Tibial nerve (tissue), 4 donors: ENCODE results near the gene IMMP1L. TPM values are rescaled to one million over a fixed set of nuclear protein-coding genes. Genes with fewer than 3 reads are reported as not detected.

Experiments
- DNase-seq, 2 donors: peaks; one replicate each; pipeline ENCODE4 v3.0.0-alpha.2; 2019; ENCODE audit warnings: low spot score in 2 of 2
- H3K27ac ChIP-seq, 4 donors: fragments of 200-600 bp; sonication (generic) in 3 of 4; one replicate each; pipeline ENCODE4 v1.5.1; 2017 to 2019; ENCODE audit warnings: mild to moderate bottlenecking in 1 of 4
- H3K27me3 ChIP-seq, 2 donors: fragments of 200-600 bp; sonication (generic) in 1 of 2; one replicate each; pipeline versions ENCODE4 v1.5.1 to v1.6.0; 2017 to 2019
- H3K36me3 ChIP-seq, 3 donors: fragments of 200-600 bp; sonication (generic); one replicate each; pipeline ENCODE4 v1.5.1; 2018 to 2019
- H3K4me1 ChIP-seq, 4 donors: fragments of 200-600 bp; sonication (generic) in 3 of 4; one replicate each; pipeline ENCODE4 v1.5.1; 2017 to 2019
- H3K4me3 ChIP-seq, 4 donors: fragments of 200-600 bp; sonication (generic) in 3 of 4; one replicate each; pipeline ENCODE4 v1.5.1; 2017 to 2019; ENCODE audit warnings: mild to moderate bottlenecking in 1 of 4, moderate library complexity in 1 of 4
- H3K9me3 ChIP-seq, 4 donors: fragments of 200-600 bp; sonication (generic) in 3 of 4; one replicate each; pipeline ENCODE4 v1.5.1; 2017 to 2019
- CTCF ChIP-seq, 5 experiments: fragments of 200-600 bp in 3 of 5; fragments of 450-650 bp in 2 of 5; sonication (generic) in 3 of 5; IDR thresholded peaks; one replicate each; pipeline ENCODE4 v1.5.1; 2016 to 2019; ENCODE audit warnings: antibody characterized with exemption in 5 of 5, mild to moderate bottlenecking in 3 of 5, moderate library complexity in 2 of 5
- EP300 ChIP-seq, 2 donors: sonication (generic); formaldehyde crosslinking; IDR thresholded peaks; one replicate each; pipeline ENCODE4 v1.6.1; 2017; ENCODE audit warnings: antibody characterized with exemption in 2 of 2, mild to moderate bottlenecking in 1 of 2
- POLR2A ChIP-seq, 2 donors: fragments of 450-650 bp; IDR thresholded peaks; one replicate each; pipeline ENCODE4 v1.6.1; 2017; ENCODE audit warnings: antibody characterized with exemption in 2 of 2, mild to moderate bottlenecking in 2 of 2, moderate library complexity in 2 of 2
- WGBS, 2 donors: methylation state at CpG; one replicate each; pipeline ENCODE4 v1.1.5; 2018; 5-methylcytosine and 5-hydroxymethylcytosine counted together
- total RNA-seq, 4 donors: library from RNA; depleted of rRNA; stranded (reverse); fragments of >200 nt; gene quantifications; one replicate each; pipeline ENCODE4 v1.1.0, GENCODE V29; 2016

IMMP1L gene
- total RNA-seq, 4 donors from 2014 or later = 22.5 to 119 (median 37.5) TPM

GRCh38 chr11:31397239-31397834 lies 112.1 kb downstream of the IMMP1L start:
- H3K4me3 ChIP-seq = no peak overlapping the region
- no peak for DNase-seq
- H3K4me1 ChIP-seq = no peaks in the 10 kb centered on the region
- peaks cover 0 to 24% (median 0%) of the 10 kb centered on the region in 3 donors for H3K36me3 ChIP-seq
- peaks cover 0 to 20% (median 4%) of the 10 kb centered on the region in 4 donors for H3K9me3 ChIP-seq
- 52 to 53% methylated on average over 5 of the region's 5 CpGs for WGBS, 2 donors
- H3K27ac ChIP-seq = no peak overlapping the region
- peak in 2 of 5 experiments; percentile 21 to 33 for TF ChIP-seq CTCF (IDR thresholded peaks at IDR 0.05)
- no peak for TF ChIP-seq POLR2A (IDR thresholded peaks at IDR 0.05)
- H3K27me3 ChIP-seq = no peaks in the 10 kb centered on the region

GRCh38 chr11:31387379-31387778 lies 122.0 kb downstream of the IMMP1L start:
- no peak overlapping the region for H3K27ac ChIP-seq
- no peak for DNase-seq
- H3K36me3 ChIP-seq = peaks cover 0 to 2% (median 0%) of the 10 kb centered on the region in 3 donors
- no peak for TF ChIP-seq POLR2A (IDR thresholded peaks at IDR 0.05)
- no peak overlapping the region for H3K4me3 ChIP-seq
- WGBS, 2 donors = 59 to 60% methylated on average over 2 of the region's 2 CpGs
- H3K4me1 ChIP-seq = no peaks in the 10 kb centered on the region
- H3K9me3 ChIP-seq = peaks cover 0 to under 1% (median 0%) of the 10 kb centered on the region in 4 donors
- no peaks in the 10 kb centered on the region for H3K27me3 ChIP-seq

GRCh38 chr11:31383116-31383515 lies 126.3 kb downstream of the IMMP1L start:
- Histone ChIP-seq H3K36me3 (peaks cover 0 to 8% (median 0%) of the 10 kb centered on the region in 3 donors), H3K9me3 (no peaks in the 10 kb centered on the region), H3K27ac (no peak overlapping the region), H3K4me1 (no peaks in the 10 kb centered on the region), H3K27me3 (no peaks in the 10 kb centered on the region), H3K4me3 (no peak overlapping the region)
- 50 to 55% methylated on average over 1 of the region's 1 CpG for WGBS, 2 donors
- no peak for TF ChIP-seq POLR2A (IDR thresholded peaks at IDR 0.05)
- TF ChIP-seq CTCF (IDR thresholded peaks at IDR 0.05) = no peak
- TF ChIP-seq EP300 (IDR thresholded peaks at IDR 0.05) = no peak
- DNase-seq = no peak

Other genes with a start within 250 kb of the IMMP1L start
- 1 to 10 TPM; 1.1 to 6.1 (median 1.9) TPM for gene DCDC1, start 139.9 kb downstream of the IMMP1L start, total RNA-seq
- gene DNAJC24, start 139.8 kb downstream of the IMMP1L start, total RNA-seq = 10 to 100 TPM in 3 of 4 donors, 1 to 10 TPM in 1; 9.6 to 17.8 (median 14.3) TPM
- gene ELP4, start 145 bp upstream of the IMMP1L start, total RNA-seq = 10 to 100 TPM; 19.2 to 32.1 (median 29.7) TPM